Transverse colon (tissue), 4 donors: Measurements from ENCODE around the gene CDH13. TPM values are rescaled to one million over a fixed set of nuclear protein-coding genes. Genes with fewer than 3 reads are reported as not detected.

Experiments used
- DNase-seq: peaks from one replicate; pipeline ENCODE4 v3.0.0-alpha.2; 2019
- H3K27ac ChIP-seq, 4 donors: fragments of 200-600 bp; sonication (generic); 2 replicates each; pipeline ENCODE4 v1.5.1; 2016 to 2018; ENCODE audit warnings: inconsistent platforms in 4 of 4
- H3K27me3 ChIP-seq: fragments of 200-600 bp; sonication (generic); 2 replicates; pipeline ENCODE4 v1.5.1; 2017; ENCODE audit warnings: inconsistent platforms
- H3K36me3 ChIP-seq, 4 donors: fragments of 200-600 bp; sonication (generic); 2 replicates each; pipeline ENCODE4 v1.5.1; 2017 to 2019; ENCODE audit warnings: inconsistent platforms in 4 of 4
- H3K4me1 ChIP-seq, 4 donors: fragments of 200-600 bp; sonication (generic); 2 replicates each; pipeline ENCODE4 v1.5.1; 2017 to 2020; ENCODE audit warnings: inconsistent platforms in 4 of 4
- H3K4me3 ChIP-seq, 4 donors: fragments of 200-600 bp; sonication (generic); 1 replicate in 1 of 4; 2 replicates in 3 of 4; pipeline versions ENCODE4 v1.5.1 to v1.6.1; 2017 to 2019; ENCODE audit warnings: inconsistent platforms in 4 of 4
- H3K9me3 ChIP-seq, 2 donors: fragments of 200-600 bp; sonication (generic); 2 replicates each; pipeline ENCODE4 v1.5.1; 2017 to 2019; ENCODE audit warnings: inconsistent platforms in 2 of 2
- CTCF ChIP-seq, 5 experiments: fragments of 200-600 bp in 3 of 5; fragments of 450-650 bp in 2 of 5; sonication (generic) in 3 of 5; IDR thresholded peaks; 1 replicate in 2 of 5; 2 replicates in 3 of 5; pipeline ENCODE4 v1.5.1; 2016 to 2017; ENCODE audit warnings: antibody characterized with exemption in 5 of 5, inconsistent platforms in 3 of 5, mild to moderate bottlenecking in 2 of 5, moderate library complexity in 1 of 5
- EP300 ChIP-seq: sonication (generic); formaldehyde crosslinking; IDR thresholded peaks from one replicate; pipeline ENCODE4 v1.6.1; 2017; ENCODE audit warnings: antibody characterized with exemption, low read depth
- POLR2A ChIP-seq: fragments of 450-650 bp; IDR thresholded peaks from one replicate; pipeline ENCODE4 v1.6.1; 2016; ENCODE audit warnings: antibody characterized with exemption, mild to moderate bottlenecking, moderate library complexity
- POLR2AphosphoS5 ChIP-seq, 3 donors: sonication (generic); formaldehyde crosslinking; IDR thresholded peaks; one replicate each; pipeline ENCODE4 v1.6.1; 2016; ENCODE audit warnings: antibody characterized with exemption in 3 of 3
- WGBS, 2 donors: methylation state at CpG; one replicate each; pipeline ENCODE4 v1.1.5; 2018; ENCODE audit warnings: low coverage in 1 of 2; 5-methylcytosine and 5-hydroxymethylcytosine counted together
- in situ Hi-C, 4 donors: fragments of 200-750 bp; cut with MboI; loops; one replicate each; pipeline versions ENCODE4 v1.15.0 to v1.15.1; 2017; ENCODE audit warnings: low sequenced_read_pairs in 3 of 4, low pct_ligation_motif_present in 1 of 4, low pct_unique_long_range_greater_than_20kb in 1 of 4
- intact Hi-C: fragments of 100-400 bp; cut with DNase I; formaldehyde crosslinking; loops from one replicate; pipeline ENCODE4 v1.15.1; 2023; ENCODE audit warnings: low total_unique reads
- total RNA-seq, 4 donors: library from RNA; depleted of rRNA; stranded (reverse); fragments of >200 nt; gene quantifications; one replicate each; pipeline ENCODE4 v1.1.0, GENCODE V29; 2016

Gene CDH13
- total RNA-seq, 4 donors from 2014 or later = 3.8 to 28.1 (median 5.8) TPM

DNA sequence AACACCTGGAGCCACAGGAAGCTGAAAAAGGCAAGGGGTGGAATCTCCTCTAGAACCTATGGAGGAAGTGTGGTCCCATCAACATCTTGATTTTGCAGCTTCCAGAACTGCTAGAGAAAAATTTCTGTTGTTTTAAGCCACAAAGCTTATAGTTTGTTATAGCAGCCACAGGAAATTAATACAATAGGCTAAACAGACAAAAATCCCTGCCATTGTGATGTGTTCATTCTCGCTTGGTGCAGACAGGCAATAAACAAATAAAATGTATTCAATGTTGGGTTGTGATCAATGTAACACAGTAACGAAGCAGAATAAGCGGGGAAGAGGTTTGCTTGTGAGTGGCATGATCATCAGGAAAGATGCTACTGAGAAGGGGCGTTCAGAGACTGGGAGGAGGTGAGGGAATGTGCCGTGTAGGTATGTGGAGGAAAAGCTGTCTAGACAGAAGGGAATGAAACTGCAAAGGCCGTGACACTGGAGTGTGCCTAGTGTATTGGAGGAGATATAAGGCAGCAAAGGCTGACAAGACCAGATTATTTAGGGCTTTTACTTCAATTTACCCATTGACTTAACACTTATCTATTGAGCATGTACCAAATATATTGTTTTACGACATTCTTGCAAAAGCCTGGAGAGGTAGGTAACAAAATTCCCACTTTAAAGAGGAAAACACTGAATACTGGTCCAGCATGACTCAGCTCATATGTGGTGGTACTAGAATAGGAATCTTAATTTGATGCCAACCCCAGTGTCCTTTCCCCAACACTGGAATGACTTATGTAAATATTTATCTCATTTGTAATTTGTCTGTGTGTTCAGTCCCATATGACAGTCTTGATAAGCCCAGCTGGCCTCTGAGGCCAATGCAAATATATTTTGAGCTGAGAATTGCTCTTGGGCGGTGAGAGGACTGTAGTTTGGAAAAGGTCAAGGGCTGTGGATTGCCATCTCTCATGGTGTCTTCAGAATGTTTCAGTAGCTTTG lies 375.9 kb downstream of the CDH13 start:
- 57 to 75% methylated on average over 6 to 8 of the region's 8 CpGs for WGBS, 2 donors
- no peaks in the 10 kb centered on the region for H3K27me3 ChIP-seq
- no peak for TF ChIP-seq POLR2A
- TF ChIP-seq CTCF (IDR thresholded peaks at IDR 0.05) = no peak
- no peak for TF ChIP-seq POLR2AphosphoS5 (IDR thresholded peaks at IDR 0.05)
- TF ChIP-seq EP300 = no peak
- H3K4me1 ChIP-seq = peaks cover 0 to 9% (median 2%) of the 10 kb centered on the region in 4 donors
- H3K9me3 ChIP-seq = no peaks in the 10 kb centered on the region
- H3K27ac ChIP-seq = no peak overlapping the region
- intact Hi-C loops (no loop called here), in situ Hi-C loops (no loop called here)
- no peak overlapping the region for H3K4me3 ChIP-seq
- H3K36me3 ChIP-seq = no peaks in the 10 kb centered on the region
- DNase-seq = no peak

DNA sequence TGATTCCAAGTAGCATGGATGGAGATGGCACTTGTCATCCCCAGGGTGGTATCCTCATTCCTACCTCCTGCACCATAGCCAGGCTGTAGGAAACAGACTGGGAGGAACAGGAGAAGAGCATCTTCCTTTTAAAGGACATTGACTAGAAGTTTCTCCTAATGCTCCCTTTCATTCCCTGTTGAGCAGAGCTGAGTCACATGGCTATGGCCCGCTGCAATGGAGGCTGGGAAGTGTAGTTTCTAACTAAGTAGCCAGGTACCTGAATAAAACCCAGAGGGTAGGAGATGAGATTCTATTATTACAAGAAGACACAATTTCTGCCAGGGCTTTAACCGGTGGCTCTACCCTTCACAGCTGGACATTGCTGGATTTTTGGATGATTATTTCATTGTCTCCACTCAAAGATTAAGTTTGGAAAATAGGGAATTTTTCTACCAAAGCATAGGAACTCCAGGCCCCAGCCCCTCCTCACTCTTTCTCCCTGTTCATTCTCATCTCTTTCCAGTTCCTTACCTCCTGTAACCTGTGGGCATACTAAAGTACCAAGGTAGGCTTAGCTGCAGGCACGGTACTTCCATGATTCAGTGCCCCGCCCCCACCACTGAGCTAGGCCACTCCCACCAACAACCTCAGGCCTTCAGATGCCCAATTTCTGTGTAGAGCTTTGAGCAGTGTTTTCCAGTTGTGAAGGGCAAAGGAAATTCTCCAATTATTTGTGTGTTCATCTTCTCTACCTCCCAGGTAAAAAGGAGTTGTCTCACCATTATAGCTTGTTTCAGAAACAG lies 378.3 kb downstream of the CDH13 start:
- Histone ChIP-seq H3K9me3 (no peaks in the 10 kb centered on the region), H3K36me3 (no peaks in the 10 kb centered on the region), H3K4me1 (peaks cover 0 to 9% (median 2%) of the 10 kb centered on the region in 4 donors), H3K27me3 (no peaks in the 10 kb centered on the region), H3K4me3 (no peak overlapping the region), H3K27ac (no peak overlapping the region)
- in situ Hi-C loops = no loop called here
- WGBS, 2 donors = 60 to 71% methylated on average over 1 to 4 of the region's 4 CpGs
- TF ChIP-seq POLR2AphosphoS5 (IDR thresholded peaks at IDR 0.05) (no peak), CTCF (IDR thresholded peaks at IDR 0.05) (no peak), POLR2A (no peak), EP300 (no peak)
- intact Hi-C loops = no loop called here
- no peak for DNase-seq

DNA sequence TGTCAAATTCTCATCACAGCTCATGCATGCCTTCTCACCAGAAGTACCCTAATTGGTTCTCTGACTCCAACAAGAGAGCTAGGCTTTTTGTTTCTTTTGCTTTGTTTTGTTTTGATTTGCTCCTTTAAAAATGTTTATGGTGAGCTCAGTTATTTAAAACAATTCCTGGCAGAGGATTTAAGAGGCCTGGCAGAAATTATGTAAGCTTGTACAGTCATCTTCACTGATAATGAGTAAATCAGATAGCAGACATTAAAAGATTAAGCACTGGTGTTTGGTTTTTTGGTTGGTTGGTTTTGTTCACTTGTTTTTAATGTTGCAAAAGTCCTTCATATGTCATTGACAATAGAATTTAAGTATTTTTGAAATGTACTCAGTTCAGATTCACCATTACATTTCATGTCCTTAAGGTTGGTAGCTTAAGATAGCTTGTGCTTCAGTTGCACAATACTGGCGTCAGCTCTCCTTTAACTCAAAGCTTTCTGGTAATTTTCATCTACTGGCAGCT lies 378.9 kb downstream of the CDH13 start:
- Histone ChIP-seq H3K36me3 (no peaks in the 10 kb centered on the region), H3K4me1 (peaks cover 0 to 9% (median 2%) of the 10 kb centered on the region in 4 donors), H3K4me3 (no peak overlapping the region), H3K27me3 (no peaks in the 10 kb centered on the region), H3K27ac (no peak overlapping the region), H3K9me3 (no peaks in the 10 kb centered on the region)
- TF ChIP-seq EP300 (no peak), CTCF (IDR thresholded peaks at IDR 0.05) (no peak), POLR2AphosphoS5 (IDR thresholded peaks at IDR 0.05) (no peak)
- DNase-seq = no peak
- WGBS, 2 donors = 63 to 67% methylated on average over 1 of the region's 1 CpG
- intact Hi-C loops = no loop called here
- in situ Hi-C loops = no loop called here
